ENCODE results near the gene MSI2.

The MSI2 gene

DNA sequence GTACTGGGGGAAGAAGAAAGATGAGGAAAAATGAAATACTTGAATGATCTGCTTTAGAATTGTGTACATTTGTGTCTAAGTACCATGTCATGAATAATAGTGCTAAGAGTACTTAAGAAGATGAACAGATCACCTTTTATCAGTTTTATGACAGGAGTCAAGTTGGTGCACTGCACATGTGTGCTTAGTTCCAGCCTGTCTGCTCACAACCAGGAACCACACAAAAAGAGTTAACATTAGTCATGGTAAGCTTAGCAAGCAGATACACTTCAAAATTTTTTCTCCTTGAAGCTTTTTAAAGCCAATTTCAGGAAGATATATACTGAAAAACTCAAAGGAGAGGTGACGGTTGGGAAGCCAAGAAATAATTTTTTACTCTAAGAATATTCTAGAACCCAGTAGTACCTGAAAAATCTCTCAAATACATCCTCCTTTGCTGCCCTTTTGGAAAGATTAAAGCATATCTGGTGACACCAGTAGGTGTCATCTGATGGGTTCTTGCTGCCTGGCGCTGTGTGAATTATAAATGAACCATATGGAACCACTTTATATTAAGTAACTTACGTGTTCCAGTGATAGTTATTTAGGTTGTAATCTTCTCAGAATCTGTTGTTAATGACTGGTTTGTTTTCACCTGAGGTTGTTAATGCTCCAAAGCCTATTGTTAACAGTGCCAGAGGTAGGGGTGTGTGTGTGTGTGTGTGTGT is 93.4 kb downstream of the MSI2 start:
- peak; percentile 13 for DNase-seq

DNA sequence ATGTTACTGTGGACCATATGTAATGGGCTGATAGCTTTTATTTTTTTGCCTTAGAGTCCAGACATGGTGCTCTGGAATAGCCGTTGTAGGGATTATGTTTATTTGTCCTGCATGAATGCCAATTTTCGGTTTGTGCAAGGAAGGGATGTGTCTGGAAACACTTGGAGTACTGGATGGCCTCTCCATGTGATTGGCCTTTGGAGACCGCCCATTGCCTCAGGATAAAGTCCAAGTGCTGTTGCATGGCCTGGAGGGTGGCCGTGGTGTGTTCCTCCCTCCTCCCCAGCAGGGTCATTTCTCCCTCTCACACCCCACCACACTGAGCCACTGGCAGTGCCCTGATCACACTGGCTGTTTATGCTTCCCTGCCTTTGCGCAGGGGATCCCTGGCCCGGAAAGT is 93.9 kb downstream of the MSI2 start:
- no peak for DNase-seq

GRCh38 chr17:57352665-57353175 is 96.4 kb downstream of the MSI2 start:
- DNase-seq: no peak

DNA sequence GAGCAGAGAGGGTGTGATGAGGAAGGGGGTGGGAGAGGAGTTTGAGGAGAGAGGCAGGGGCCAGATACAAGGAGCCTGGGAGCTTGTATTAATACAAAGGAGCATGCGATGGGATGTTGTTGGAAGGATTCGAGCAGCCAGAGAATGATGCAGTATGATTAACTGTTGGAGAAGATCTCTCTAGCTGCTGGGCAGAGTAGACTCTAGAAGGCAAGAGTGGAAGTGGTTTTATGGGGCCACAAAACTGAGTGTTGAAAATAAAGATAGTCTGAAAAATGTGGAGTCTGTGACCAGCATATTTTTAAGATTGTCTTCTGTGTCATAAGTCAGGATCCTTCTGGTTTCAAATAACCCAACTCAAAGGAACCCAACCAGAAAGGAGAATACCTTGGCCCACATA is 98.3 kb downstream of the MSI2 start:
- DNase-seq: no peak

- peak; percentile 23 for DNase-seq
These were observed 99.0 kb downstream of the MSI2 start for GRCh38 chr17:57355090-57355859.

- DNase-seq: no peak
These were observed 99.9 kb downstream of the MSI2 start for GRCh38 chr17:57356153-57356718.

DNA sequence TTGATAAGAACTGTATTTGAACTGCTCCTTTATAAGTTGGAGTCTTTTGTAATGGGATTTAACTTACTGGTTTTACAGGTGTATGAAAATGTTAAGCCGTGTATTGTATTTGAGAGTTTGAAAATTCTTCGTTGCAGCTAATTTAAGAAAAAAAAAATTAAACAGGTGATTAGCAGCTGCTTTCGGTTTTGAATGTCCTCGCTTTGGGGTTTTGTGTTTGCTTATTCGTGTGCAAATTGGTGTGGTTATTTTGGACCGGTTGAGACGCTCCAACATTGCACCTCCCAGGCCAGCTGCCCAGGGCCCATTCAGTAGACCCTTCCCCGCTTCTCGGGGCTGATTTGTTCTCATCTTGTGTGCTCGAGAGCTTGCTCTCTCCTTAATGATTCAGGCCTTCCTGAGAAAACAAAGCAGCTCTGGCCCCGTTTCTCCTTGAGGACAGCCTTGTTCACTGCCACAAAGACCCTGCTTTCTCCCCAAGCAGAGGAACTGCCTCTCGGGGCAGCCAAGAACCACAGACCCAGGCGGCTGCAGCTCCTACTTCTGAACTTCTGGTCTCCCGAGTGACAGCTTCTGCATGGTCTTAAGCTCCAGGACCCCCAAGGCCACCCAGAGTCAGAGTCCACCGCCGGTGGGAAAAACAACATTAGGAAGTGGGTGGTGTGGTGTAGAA is 100.5 kb downstream of the MSI2 start:
- peak; percentile 45 for DNase-seq

GRCh38 chr17:57357392-57357784 is 101.1 kb downstream of the MSI2 start:
- DNase-seq: peak; percentile 92

GRCh38 chr17:57357830-57358430 is 101.6 kb downstream of the MSI2 start:
- peak; percentile 38 for DNase-seq

DNA sequence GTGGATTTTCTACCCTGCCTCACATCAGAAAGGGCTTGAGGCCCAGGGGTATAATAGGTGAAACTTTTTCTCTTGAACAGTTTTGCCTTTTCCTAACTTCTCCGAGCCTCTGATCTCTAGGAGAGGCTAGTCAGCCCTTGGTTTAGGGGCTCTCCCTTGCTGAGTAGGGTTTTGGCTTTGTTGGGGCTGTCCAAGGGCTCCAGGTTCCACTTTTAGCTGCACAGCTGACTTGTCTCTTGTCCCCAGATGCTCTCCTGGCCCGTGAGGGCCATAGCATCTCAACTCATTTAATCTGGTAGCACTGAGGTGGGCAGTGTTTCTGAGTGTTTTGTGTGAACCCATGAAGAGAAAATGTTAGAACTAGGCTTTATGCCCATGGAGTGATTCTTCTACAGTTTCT is 103.9 kb downstream of the MSI2 start:
- DNase-seq: no peak

DNA sequence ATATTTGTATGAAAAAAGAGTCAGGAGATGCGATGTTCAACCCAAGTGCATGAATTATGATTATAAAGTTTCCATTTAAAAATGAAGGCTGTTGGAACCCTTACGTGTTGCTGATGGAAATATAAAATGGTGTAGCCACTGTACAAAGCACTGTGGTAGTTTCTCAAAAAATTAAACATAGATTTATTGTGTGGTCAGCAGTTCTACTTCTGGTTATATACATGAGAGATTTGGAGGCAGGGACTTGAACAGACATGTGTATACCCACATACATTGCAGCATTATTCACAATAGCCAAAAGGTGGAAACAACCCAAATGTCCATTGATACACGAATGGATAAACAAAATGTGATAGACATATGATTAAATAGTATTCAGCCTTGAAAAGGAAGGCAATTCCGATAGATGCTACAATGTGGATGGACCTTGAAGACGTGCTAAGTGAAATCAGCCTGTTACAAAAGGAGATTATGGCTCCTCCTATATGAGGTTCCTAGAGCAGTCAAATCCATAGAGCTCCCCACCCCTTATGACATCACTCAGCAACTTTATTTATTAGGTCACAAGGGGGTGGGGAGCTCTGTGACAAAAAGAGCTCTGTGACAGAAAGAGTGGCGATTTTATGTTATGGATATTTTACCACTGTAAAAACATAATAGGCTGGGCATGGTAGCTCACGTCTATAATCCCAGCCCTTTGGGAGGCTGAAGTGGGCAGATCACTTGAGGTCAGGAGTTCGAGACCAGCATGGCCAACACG is 106.7 kb downstream of the MSI2 start:
- no peak for DNase-seq

GRCh38 chr17:57363580-57363979 is 107.3 kb downstream of the MSI2 start:
- DNase-seq: no peak

- no peak for DNase-seq
These were observed 107.8 kb downstream of the MSI2 start for GRCh38 chr17:57363998-57364643.

GRCh38 chr17:57365420-57365819 is 109.1 kb downstream of the MSI2 start:
- DNase-seq: no peak

- DNase-seq: no peak
These were observed 109.8 kb downstream of the MSI2 start for GRCh38 chr17:57366177-57366557.

- DNase-seq: no peak
These were observed 110.4 kb downstream of the MSI2 start for GRCh38 chr17:57366558-57367351.

DNA sequence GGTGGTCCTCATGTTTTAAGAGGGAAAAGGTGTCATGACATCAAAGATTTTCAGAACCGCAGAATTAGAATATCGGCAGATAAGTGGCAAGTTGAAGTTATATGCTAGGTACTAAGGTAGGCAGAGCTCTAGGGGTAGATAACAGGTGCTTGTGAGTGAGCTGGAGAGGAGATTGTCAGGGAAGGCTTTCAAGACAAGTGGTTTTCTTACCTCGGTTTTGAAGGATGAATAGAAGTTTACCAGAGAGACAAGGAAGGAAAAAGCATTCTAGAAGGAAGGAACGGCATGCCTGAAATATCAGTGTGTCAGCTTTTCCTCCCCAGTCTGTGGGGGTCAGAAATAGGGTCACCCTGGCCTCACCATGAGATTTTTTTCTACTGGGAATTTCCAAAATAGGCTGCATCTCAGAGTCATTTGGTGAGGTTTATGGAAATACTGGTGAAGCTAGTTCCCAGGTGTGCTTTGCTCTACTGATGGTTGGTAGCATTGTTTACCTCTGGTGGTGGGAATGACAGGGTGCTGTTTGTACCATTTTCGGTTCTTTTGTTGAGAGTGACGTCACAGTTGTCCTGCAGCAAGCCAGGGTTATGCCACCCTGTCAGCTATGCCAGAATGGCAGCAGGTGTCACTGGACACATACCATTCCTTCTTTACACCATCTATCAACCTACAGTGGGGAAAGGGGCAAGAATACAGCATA is 112.5 kb downstream of the MSI2 start:
- peak; percentile 54 for DNase-seq

GRCh38 chr17:57369509-57369945 is 113.2 kb downstream of the MSI2 start:
- no peak for DNase-seq

- no peak for DNase-seq
These were observed 113.8 kb downstream of the MSI2 start for GRCh38 chr17:57370037-57370581.

- DNase-seq: no peak
These were observed 114.3 kb downstream of the MSI2 start for GRCh38 chr17:57370619-57371018.

Measured in DMS53 (cell line).